Measurements from ENCODE around the gene MPZL2.

The MPZL2 gene

DNA sequence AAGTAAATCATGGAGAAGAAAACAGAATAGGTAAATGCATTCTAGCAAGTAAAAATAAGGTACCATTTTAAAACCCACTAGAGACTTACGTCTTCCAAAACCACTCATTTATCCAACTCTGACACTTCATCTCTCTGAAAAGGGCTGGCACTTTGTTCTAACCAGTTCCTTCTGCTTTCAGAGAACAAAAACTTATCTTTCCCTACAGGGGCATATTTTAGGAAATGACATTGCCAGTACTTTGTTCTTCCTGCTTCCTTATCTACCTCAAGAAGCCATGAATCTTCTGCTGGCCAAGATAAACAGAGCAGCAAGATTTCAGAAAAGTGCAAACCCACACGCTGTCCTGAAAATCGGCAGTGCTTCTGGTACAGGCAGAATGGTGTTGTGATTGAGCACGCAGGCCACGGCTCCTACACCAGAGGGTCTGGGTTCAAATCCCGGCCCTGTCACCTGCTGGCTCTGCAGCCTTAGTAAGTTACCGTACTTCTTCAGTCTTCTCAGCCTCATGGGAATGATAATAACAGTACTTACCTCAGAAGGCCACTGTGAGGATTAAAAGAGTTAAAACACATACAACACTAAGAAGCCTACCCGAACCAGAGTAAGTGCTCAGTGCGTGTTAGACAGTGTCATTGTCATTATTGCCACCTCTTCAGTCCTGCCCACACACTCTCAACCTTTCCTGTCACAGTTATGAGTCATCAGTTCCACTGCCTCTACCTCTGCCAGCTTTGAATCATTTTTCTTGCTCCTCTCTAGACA is 22.9 kb downstream of the MPZL2 start:
- peak; percentile 78 for DNase-seq

DNA sequence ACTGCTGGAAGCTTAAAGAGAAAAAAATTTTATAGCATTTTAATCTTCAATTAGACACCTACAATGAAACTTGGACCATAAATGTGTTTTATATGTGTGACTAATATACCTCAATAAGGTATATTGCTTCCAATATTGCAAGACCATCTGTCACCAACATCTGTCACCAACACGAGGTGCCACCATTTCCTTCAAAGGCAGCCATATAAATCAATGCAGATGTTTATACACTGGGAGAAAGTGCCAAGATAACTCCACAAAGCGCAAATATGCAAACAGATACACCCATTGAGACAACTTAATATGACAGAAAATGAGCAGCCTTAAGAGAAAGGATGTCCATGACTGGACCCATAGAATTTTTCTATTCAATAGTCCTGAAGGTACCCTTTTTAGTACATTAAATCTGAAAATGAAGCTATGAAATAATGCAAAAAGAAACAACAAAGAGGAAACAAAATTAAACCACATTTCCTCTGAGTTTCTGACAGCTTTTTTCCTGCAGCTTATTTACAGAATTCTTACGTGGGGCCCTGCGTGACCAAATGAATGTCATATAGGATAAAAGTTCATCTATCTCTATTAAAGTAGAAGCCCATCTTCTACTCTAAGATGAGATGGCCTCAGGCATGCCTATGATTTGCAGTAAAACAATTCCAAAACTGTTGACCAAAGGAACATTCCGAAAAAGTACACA is 24.4 kb downstream of the MPZL2 start:
- no peak for DNase-seq

DNA sequence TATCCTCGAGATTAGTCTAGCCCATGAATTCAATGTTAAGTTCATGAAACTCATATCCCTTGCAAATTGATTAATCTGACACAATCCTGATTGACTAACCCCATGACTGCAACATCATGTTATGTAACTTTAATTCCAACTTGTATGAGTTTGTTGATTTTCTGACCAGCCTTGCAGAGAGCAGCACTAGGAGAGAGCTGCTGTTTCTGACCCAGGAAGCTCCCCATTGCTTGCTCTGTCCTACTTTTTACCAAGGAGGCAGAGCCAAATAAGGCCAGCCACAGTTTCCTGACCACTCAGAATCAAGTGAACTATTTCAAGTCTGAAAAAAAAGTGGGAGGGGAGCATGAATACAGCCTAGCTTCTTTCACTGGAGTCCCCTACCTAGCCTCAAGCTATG is 25.2 kb downstream of the MPZL2 start:
- DNase-seq: no peak

DNA sequence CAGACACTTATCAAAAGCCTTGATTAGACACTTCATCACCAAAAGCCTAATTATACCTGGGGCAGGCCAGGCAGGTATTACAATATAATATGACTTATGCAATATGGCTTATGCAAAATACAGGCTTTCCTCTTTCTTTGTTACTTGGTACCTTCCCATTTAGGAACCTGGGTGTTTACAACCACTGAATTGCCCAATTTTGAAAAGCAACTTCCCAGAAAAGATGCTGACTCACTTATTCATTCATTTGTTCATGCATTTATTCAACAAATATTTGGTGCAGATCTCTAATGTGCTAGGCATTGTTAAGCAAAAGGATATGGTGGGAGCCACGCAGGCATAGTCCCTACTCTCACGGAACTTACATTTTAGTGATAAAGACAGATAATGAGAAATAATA is 25.7 kb downstream of the MPZL2 start:
- DNase-seq: no peak

DNA sequence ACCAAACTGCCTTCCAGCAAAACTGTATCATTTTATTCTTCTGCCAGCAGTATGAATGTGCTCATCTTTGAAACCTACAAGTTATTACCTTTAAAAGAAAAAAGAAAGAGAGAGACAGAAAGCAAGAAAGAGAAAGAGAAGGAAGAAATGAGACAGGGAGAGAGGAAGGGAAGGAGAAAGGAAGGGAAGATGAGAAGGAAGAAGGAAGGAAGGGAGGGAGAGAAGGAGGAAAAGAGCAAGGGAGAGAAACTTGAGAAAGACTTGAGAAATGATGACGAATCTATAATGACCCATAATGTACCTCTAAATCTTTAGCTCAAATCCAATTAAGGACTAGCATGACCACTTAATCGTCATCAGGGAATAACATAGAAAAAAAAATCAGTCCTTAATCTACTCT is 27.9 kb downstream of the MPZL2 start:
- DNase-seq: no peak

DNA sequence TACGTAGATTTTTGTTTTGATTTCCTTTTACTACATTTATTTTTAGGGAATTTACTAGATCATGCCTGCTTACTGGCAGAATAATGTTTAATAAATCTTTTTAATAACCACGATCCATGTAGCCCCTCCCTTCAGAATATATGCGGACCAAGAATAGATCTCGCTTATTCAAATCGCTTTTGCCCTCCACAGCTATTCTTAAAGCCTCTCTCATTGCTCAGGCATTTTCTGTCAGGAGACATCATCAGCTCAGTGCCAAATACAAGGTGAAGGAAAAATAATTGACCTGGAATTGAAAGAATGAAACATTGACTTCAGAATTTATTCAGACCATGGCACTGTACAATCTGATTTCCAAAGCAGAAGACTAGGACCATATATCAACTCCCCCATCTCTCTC is 29.3 kb downstream of the MPZL2 start:
- DNase-seq: no peak

DNA sequence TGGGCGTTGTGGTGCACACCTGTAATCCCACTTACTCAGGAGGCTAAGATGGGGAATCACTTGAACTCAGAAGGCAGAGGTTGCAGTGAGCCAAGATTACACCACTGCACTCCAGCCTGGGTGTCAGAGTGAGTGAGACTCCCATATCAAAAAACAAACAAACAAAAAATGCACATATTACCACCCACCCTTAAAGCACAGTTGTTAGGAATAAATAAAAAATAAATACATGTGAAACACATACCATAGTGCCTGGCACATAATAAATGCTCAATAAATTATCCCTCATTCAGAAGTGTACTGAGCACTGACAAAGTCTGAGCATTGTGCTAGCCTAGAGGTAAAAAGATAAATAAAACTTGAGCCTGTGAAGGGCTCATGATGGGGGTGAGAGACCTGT is 30.2 kb downstream of the MPZL2 start:
- DNase-seq: no peak

DNA sequence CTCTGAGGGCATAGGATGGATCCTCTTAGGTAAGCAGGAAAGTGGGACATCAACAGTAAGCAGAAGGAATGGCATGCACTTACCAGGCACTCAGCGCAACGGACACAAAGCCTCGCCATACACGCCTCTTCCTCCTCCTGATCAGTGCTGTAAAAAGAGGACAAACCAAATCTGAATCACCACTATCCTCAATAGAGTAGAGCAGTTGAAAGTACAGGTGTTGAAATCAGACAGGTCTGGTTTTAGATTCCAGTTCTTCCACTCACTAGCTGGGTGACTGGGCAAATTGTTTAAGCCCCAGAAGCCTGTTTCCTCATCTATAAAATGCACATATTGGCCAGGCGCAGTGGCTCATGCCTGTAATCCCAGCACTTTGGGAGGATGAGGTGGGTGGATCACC is 30.7 kb downstream of the MPZL2 start:
- DNase-seq: no peak

DNA sequence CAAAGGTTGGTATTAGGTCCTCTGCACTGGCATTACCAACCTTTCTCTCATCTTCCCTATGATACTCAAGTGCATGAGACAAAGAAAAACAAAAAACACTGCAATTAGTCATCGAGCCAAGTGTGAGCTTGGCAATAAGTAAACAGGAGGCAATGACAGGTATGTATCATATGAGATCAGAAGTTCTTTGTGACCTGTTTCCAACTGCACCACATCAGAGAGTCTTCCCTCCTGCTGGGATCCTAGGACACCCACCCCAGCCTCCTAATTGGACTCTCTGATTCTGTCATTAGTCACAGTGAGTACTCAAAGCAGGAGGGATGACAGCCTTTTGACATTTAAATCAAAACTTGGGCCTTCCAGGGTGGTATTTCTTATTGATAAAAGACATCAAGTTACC is 31.4 kb downstream of the MPZL2 start:
- DNase-seq: no peak

DNA sequence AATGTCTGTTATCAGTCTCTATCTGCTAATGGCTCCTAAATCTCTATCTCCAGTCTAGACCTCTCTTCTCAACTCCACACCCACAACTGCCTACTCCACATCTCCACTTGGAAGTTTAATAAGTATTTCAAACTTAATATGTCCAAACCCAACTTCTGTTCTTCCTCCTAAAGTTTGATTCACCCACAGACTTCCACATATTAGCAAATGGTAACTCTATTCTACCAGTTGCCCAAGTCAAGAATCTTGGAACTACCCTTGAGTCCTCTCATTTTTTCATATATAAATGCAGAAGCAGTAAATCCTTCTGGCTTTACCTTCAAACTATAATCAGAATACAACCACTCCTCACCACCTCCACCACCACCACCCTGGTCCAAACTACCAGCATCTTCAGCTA is 32.6 kb downstream of the MPZL2 start:
- no peak for DNase-seq

DNA sequence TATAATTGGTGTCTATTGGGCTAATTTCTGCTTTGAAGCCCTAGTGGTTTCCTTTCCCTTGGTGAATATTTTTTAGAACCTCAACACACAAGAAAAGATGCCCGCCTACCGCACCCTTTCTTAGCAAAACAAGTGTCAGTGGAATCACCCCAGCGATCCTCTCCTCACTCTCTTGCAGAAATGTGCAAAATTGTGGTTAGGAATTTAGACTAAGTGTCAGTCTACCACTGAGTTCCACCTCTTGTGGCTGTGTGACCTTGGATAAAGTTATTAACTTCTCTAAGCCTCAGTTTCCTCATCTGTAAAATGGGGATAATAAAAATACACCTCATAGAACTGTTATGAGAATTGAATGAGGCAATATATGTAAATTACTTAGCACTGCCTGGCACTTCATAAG is 34.0 kb downstream of the MPZL2 start:
- DNase-seq: peak; percentile 75

DNA sequence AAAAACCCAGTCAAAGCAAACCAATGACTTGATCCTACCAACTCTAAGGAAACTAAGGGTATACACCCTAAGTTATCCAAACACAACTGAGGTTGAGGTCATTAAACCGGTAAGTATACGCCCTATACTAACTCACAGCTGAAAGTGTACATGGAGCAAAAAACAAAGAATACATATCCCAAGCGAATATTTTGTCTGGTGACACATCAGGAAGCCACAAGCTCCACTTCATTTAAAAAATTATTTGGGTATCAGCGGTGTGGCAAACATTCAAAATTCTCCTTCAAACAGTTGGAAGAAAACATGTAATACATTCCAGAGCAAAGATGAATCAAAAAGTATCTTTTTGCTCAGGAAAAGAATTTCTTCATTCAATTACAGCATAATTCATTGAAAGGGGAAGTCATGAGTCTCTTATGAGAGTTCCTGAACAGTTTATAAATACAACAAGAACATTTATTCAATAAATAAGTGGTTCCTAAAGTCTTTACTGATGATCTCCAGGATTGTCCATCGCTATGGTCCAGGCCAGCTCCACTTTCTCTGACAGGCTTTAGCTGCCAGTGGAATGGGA is 34.7 kb downstream of the MPZL2 start:
- DNase-seq: no peak

DNA sequence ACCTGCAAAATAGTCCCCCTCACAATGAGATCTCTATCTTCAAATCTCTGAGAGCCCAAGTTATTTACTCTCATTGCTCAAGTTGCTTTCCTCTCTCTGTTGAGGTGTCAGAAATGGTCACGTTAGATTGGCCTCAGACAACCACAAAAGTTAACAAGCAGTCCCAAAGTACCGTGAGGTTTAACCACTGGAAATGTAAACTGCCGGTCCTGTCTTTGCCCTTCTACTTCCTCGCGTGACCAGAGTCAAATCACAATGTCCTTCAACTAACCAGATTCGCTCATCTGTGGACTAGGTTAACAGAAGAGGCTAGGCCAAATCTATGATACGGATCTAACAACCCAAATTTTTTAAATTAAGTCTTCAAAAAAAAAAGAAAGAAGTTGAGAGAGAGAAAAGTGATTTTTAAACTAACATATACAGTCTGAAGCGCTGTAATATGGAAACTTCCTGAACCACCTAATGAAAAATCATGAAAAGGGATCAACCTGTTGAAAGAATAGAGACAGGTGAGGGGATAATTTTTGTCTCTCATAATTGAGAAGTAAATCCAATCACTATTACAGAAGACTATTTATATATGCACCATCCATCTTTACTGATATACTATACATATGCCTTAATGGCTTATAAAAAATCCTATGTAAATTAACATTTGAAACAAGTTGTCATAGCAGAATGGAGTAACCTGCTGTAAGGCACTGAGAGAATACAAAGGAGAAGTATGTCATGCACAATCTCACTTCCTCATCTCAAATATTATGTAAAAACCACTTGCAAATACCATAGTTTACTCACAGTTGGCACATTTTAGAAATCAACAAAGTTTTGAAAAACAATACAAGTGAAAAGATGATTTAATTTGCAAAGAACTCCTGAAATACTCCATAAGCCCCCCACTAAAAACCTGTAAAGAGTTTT is 36.0 kb downstream of the MPZL2 start:
- peak; percentile 58 for DNase-seq

DNA sequence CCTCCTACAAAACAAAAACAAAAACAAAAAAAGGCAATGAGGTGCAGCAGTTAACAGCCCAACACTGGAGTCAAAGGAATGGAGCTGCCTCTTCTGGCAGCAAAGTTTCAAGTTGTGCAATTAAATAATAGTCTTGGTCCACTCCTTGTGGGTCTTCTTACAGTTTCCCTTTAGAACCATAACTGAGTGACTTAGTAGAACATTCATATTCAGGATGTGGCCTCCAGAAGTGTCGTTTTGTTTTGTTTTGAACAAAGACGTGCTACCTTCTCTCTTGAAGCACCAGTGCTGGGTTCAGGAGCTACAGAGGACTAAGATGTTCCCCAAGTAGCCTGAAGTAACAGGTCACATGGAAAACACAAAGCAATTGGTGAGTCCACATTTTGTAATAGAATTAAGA is 37.3 kb downstream of the MPZL2 start:
- DNase-seq: peak; percentile 31

DNA sequence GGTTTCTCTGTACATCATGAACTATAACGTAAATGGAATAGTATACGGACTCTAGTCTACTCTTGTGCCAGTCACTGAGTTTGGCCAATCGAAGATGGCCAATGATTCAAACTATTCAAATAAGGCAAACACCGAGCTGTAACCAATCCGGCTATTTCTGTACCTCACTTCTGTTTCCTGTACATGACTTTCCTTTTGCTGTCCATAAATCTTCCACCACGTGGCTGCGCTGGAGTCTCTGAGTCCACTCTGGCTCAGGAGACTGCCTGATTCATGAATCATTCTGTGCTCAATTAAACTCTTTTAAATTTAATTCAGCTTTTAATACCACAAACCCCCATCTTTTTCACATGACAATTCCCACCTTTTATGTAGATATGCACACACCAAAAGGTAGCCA is 37.8 kb downstream of the MPZL2 start:
- DNase-seq: no peak

DNA sequence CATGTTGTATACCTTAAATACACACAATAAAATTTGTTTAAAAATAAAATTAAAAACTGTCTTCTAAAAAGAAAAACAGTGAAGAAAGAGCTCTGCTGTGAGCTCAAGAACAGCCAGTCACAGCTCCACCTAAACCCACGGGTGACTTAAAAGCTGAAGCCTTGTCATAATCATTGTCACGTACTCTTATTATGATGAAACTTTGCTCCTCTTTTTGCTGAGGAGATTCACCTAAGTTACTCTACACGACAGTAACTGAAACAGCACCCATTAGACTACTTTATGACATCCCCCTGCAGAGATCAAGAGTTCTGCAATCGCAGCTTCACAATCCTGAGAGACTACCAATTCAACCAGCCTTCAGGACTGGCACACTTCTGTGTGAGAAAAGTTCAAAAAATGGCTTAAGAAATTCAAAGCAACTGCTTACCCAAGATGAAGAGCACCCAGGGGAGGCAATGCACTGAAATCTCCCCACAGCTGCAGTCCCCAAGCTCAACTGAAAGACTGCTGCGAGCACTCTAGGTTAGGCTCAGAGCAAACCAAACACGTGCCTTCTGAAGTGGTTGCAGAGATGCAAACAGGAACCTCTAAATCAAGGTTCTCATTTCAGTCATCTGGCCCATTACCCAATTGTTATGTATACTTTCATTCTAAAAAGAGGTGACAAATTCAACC is 39.4 kb downstream of the MPZL2 start, which contains the start of gene JAML:
Gene JAML, minus strand, starts transcription at position 501 of the 678 bp plus-strand sequence. CDS start 10,145 bp downstream, outside the sequence.
- peak; percentile 77 for DNase-seq

DNA sequence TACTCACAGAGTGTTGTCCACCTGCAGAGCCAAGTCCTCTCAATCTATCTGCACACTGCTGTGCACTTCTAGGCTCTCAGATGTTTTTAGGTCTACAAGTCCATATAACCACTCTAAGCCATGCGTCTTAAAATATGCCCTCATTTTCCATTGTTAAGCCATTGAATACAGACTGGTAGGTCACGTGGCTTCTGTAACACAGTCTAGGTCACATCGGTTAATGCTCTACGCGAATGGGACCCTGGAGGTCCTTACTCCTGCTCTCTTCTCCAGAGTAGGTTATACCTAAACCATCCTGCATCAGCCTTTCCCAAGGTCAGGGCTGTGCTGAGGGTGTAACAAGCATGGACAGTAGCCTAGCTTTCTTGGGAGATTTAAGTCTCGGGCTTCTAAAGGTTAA is 40.1 kb downstream of the MPZL2 start:
- peak; percentile 40 for DNase-seq

DNA sequence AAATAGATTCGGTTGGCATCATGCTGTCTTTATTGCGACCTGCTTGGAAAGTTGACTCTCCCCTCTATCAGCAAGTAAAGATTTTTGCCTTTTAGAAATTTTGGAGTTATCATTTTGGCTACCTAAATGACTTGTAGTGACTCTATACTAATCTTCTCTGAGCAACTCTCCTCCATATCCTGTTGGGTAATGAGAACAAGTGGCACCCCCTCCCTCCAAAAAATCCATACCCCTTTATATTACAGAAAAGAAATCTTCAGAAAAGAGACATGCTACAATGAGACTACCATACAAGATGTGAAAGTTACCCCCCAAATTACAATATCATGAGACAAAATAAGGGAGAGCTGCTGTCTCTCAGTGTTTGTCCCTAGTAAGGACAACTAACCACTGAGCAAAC is 40.5 kb downstream of the MPZL2 start:
- no peak for DNase-seq

DNA sequence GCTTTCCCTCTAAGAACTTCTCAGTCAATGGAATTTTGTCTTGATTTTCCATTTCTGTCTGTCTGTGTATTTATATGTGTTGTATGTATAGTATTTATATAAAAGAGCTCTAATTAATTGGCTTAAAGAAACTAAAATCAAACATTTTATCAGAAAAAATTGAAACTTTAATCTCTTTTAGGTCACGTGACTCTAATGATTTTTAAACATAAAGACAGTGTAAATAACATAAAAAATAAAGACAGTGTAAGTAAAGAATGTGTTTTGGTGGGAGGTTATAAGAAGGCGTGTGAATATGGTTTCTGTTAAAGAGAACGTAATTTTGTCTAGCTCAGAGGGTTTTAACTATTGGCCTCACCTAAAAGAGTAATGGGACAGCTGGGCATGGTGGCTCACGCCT is 41.7 kb downstream of the MPZL2 start:
- DNase-seq: no peak

DNA sequence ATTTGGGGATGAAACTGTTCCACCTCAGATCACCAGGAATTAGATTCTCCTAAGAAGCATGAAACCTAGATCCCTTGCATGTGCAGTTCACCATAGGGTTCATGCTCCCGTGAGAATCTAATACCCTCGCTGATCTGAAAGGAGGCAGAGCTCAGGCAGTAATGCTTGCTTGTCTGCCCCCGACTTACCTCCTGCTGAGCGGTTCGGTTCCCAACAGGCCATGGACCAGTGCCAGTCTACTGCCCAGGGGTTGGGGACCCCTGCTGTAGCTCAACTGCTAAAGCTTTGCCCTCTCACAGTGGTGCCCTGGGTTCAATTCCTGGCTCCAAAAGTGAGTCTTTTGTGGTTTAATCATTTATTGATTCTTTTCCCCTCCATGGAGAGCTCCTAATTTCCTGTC is 42.7 kb downstream of the MPZL2 start:
- no peak for DNase-seq

DNA sequence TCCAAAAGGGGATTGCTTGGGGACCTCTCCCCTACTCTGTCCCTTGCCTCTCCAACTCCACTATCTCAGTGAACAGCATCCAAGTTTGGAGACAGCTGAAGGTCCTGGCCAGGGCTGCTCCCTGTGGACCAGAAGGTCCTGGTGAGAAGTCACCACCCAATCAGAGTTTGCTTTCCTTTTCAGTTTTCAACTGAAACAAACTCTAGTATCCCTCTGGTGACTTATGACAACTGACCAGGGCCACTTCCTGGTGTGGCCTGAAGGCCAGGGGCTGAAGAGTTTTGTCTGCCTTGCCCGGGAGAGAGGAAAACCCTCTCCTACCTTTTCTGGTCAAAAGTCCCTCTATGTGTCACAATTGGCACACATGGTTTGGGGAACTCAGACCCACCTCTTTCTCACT is 44.4 kb downstream of the MPZL2 start:
- DNase-seq: no peak

DNA sequence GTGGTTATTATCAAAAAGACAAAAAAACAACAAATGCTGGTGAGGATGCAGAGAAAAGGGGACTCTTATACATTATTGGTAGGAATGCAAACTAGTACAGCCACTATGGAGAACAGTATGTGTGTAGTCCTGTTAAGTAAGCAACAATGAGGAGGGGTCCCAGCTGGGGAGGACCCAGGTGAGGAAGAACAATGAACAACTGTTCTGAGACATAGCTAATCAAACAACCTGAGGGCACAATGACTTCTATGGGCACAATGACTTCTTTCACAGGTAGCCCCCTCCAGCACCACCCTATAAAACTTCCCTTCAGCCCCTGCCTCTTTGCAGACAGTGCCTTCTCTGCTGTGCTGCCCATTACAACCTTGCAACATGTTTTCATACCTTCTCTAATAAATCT is 44.9 kb downstream of the MPZL2 start:
- DNase-seq: no peak

DNA sequence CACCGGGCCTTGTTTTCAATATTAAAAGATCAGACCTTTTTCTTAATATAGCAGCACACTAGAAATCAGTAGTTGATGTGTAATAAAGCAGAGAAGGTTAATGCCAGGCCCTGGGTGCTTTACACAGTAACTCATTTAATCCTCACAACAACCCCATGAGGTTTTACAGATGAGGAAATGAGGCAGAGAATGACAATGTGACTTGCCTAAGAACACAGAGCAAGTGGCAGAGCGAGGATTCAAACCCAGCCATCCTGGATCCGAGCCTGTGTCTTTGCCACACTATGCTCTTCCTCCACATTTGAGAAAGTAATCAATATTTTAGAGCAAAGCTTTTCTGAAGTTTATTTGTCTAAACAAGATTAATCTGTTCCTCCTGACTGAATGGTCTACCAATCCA is 46.5 kb downstream of the MPZL2 start:
- peak; percentile 28 for DNase-seq
